SU-DHL-6 (cell line): ENCODE results near the gene ICAM1.
A peak's percentile ranks its signal among the peaks of the same experiment; 100 is the strongest.

Experiments
- H2AFZ ChIP-seq: fragments of 200-600 bp; sonication (generic); 2 replicates; pipeline ENCODE4 v1.6.1; 2014; ENCODE audit warnings: low read depth, mild to moderate bottlenecking, moderate library complexity, mixed read lengths, antibody characterized with exemption, low read length; ENCODE audit not compliant: severe bottlenecking
- H3F3A ChIP-seq: fragments of 200-600 bp; shearing (Covaris generic); 2 replicates; pipeline ENCODE4 v1.6.0; 2016; ENCODE audit warnings: antibody characterized with exemption, mild to moderate bottlenecking; ENCODE audit not compliant: insufficient read depth
- H3K27ac ChIP-seq: fragments of 200-600 bp; sonication (generic); 2 replicates; pipeline ENCODE4 v1.5.1; 2016; ENCODE audit warnings: low read depth, mild to moderate bottlenecking, low read length, moderate library complexity, mixed read lengths
- H3K27me3 ChIP-seq: fragments of 200-600 bp; sonication (generic), shearing (Covaris generic); 2 replicates; pipeline ENCODE4 v1.6.0; 2014; ENCODE audit warnings: mild to moderate bottlenecking, low read length
- H3K36me3 ChIP-seq: fragments of 200-600 bp; sonication (generic); 2 replicates; pipeline ENCODE4 v1.6.1; 2014; ENCODE audit warnings: mild to moderate bottlenecking, low read length, mixed read lengths
- H3K4me2 ChIP-seq: fragments of 300-600, 200-600 bp; shearing (Covaris generic), sonication (generic); 2 replicates; pipeline ENCODE4 v1.6.0; 2014; ENCODE audit warnings: low read length, low read depth, mild to moderate bottlenecking; ENCODE audit not compliant: poor library complexity, severe bottlenecking
- H3K4me3 ChIP-seq: fragments of 200-600 bp; sonication (generic); 2 replicates; pipeline ENCODE4 v1.5.1; 2014; ENCODE audit warnings: antibody characterized with exemption, low read length, mild to moderate bottlenecking, mixed read lengths; ENCODE audit not compliant: insufficient read depth, poor library complexity, severe bottlenecking
- H3K79me2 ChIP-seq: fragments of 200-600 bp; sonication (generic); 2 replicates; pipeline ENCODE4 v1.6.1; 2014; ENCODE audit warnings: mild to moderate bottlenecking, low read length, moderate library complexity; ENCODE audit not compliant: insufficient read depth
- H3K9ac ChIP-seq: fragments of 200-600 bp; sonication (generic); 2 replicates; pipeline ENCODE4 v1.7.0; 2014; ENCODE audit warnings: mild to moderate bottlenecking, low read length
- H3K9me2 ChIP-seq: fragments of 200-600 bp; sonication (generic); replicated peaks from 2 replicates; pipeline ENCODE4 v1.6.1; 2014; ENCODE audit warnings: low read length; ENCODE audit not compliant: insufficient read depth
- H3K9me3 ChIP-seq: fragments of 200-600 bp; sonication (generic); 2 replicates; pipeline ENCODE4 v1.6.1; 2014; ENCODE audit warnings: low read length, mixed read lengths; ENCODE audit not compliant: insufficient read depth
- H4K20me1 ChIP-seq: fragments of 200-600 bp; sonication (generic); 2 replicates; pipeline ENCODE4 v1.6.1; 2014; ENCODE audit warnings: low read depth, mild to moderate bottlenecking, antibody characterized with exemption, low read length, moderate library complexity, mixed read lengths
- CTCF ChIP-seq: fragments of 200-600 bp; sonication (generic); IDR thresholded peaks from one replicate; pipeline ENCODE4 v1.5.1; 2017; ENCODE audit warnings: antibody characterized with exemption, mild to moderate bottlenecking, low read length, moderate library complexity; ENCODE audit not compliant: insufficient read depth, poor library complexity, severe bottlenecking
- EZH2phosphoT487 ChIP-seq: fragments of 200-600 bp; sonication (generic), shearing (Covaris generic); conservative IDR thresholded peaks from 2 replicates; pipeline ENCODE4 v1.6.1; 2018; ENCODE audit warnings: mild to moderate bottlenecking, antibody characterized with exemption, low read length, moderate library complexity, mixed read lengths

The ICAM1 gene

GRCh38 chr19:10293637-10294367 is 22.9 kb downstream of the ICAM1 start:
- no peaks in the 10 kb centered on the region for H4K20me1 ChIP-seq
- H3K27me3 ChIP-seq: no peaks in the 10 kb centered on the region
- no peaks in the 10 kb centered on the region for H3K79me2 ChIP-seq
- no peak overlapping the region for H3K27ac ChIP-seq
- no peaks in the 10 kb centered on the region; the same call in 1 of the 2 replicates for H3F3A ChIP-seq
- H2AFZ ChIP-seq: no peak overlapping the region
- H3K4me3 ChIP-seq: no peak overlapping the region
- no peak overlapping the region for H3K4me2 ChIP-seq
- H3K9me3 ChIP-seq: no peaks in the 10 kb centered on the region
- no peaks in the 10 kb centered on the region for H3K36me3 ChIP-seq
- TF ChIP-seq CTCF: no peak
- no peak for TF ChIP-seq EZH2phosphoT487
- H3K9ac ChIP-seq: no peak overlapping the region
- H3K9me2 ChIP-seq: no peaks in the 10 kb centered on the region

GRCh38 chr19:10294368-10294697 is 23.4 kb downstream of the ICAM1 start:
- Histone ChIP-seq H3K27me3 (no peaks in the 10 kb centered on the region), H3K27ac (no peak overlapping the region), H3F3A (no peaks in the 10 kb centered on the region), H3K79me2 (no peaks in the 10 kb centered on the region), H3K4me2 (no peak overlapping the region), H4K20me1 (no peaks in the 10 kb centered on the region), H2AFZ (no peak overlapping the region), H3K4me3 (no peak overlapping the region), H3K9me2 (no peaks in the 10 kb centered on the region), H3K9me3 (no peaks in the 10 kb centered on the region), H3K36me3 (no peaks in the 10 kb centered on the region), H3K9ac (no peak overlapping the region)
- TF ChIP-seq EZH2phosphoT487 (no peak), CTCF (no peak)

GRCh38 chr19:10295305-10295846 is 24.5 kb downstream of the ICAM1 start:
- Histone ChIP-seq H4K20me1 (no peaks in the 10 kb centered on the region), H3K27me3 (no peaks in the 10 kb centered on the region), H3K36me3 (no peaks in the 10 kb centered on the region), H3K27ac (no peak overlapping the region), H3K4me3 (no peak overlapping the region), H3K9ac (0 out of 2 replicates have a peak overlapping the region, but pooled peaks have one; percentile 14), H3K4me2 (peak overlapping the region; percentile 49), H3K9me3 (no peaks in the 10 kb centered on the region), H3K79me2 (no peaks in the 10 kb centered on the region), H3K9me2 (no peaks in the 10 kb centered on the region), H3F3A (no peaks in the 10 kb centered on the region), H2AFZ (no peak overlapping the region)
- TF ChIP-seq EZH2phosphoT487: no peak

GRCh38 chr19:10295847-10296591 is 25.1 kb downstream of the ICAM1 start:
- H3K9me2 ChIP-seq: no peaks in the 10 kb centered on the region
- no peak overlapping the region for H2AFZ ChIP-seq
- H3K36me3 ChIP-seq: no peaks in the 10 kb centered on the region
- H3F3A ChIP-seq: no peaks in the 10 kb centered on the region
- no peak for TF ChIP-seq CTCF
- TF ChIP-seq EZH2phosphoT487: no peak
- no peaks in the 10 kb centered on the region for H3K27me3 ChIP-seq
- H3K27ac ChIP-seq: no peak overlapping the region
- H3K9ac ChIP-seq: 0 out of 2 replicates have a peak overlapping the region, but pooled peaks have one; percentile 14
- H4K20me1 ChIP-seq: no peaks in the 10 kb centered on the region
- no peaks in the 10 kb centered on the region for H3K9me3 ChIP-seq
- H3K79me2 ChIP-seq: no peaks in the 10 kb centered on the region
- H3K4me2 ChIP-seq: peak overlapping the region; percentile 49
- H3K4me3 ChIP-seq: no peak overlapping the region
